ENCODE data around the gene RASGRF2.

DNA sequence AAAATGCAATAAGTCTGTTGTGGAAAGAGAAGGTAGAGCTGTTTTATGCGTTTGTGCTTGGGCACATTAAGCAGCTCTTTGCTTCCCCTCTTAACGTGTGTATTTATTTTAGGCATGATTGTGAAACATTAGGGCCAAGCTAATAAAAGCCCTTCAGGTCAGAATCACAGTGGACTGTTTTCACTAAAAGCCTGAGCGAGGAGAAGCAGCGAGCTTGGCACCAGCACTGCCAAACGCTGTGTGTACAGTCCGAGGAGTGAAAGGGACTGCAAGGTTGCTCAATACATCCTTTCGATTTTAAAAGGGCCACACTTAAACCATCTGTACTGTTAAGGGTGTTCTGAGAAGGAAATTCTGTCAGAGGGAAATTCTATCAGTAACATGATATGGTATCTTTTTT lies 165.8 kb downstream of the RASGRF2 start:
- TF ChIP-seq, protein P1, sequence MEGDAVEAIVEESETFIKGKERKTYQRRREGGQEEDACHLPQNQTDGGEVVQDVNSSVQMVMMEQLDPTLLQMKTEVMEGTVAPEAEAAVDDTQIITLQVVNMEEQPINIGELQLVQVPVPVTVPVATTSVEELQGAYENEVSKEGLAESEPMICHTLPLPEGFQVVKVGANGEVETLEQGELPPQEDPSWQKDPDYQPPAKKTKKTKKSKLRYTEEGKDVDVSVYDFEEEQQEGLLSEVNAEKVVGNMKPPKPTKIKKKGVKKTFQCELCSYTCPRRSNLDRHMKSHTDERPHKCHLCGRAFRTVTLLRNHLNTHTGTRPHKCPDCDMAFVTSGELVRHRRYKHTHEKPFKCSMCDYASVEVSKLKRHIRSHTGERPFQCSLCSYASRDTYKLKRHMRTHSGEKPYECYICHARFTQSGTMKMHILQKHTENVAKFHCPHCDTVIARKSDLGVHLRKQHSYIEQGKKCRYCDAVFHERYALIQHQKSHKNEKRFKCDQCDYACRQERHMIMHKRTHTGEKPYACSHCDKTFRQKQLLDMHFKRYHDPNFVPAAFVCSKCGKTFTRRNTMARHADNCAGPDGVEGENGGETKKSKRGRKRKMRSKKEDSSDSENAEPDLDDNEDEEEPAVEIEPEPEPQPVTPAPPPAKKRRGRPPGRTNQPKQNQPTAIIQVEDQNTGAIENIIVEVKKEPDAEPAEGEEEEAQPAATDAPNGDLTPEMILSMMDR (IDR thresholded peaks at IDR 0.05), result no peak
- no peak for TF ChIP-seq ZFX (IDR thresholded peaks at IDR 0.05; ENCODE audit: borderline replicate concordance)
